GM21619 (cell line): ENCODE results near the gene APLP2.
A peak's percentile ranks its signal among the peaks of the same experiment; 100 is the strongest.
"Not testable (repeated sequence)": the region's sequence is repeated elsewhere in the genome, so short reads cannot be mapped to it uniquely, and the experiment has no call there.

ENCODE experiments used
- ATAC-seq: cut with Tn5 transposase; IDR thresholded peaks from one replicate; pipeline ENCODE4 v1.9.1; 2021; ENCODE audit not compliant: unreplicated experiment

Gene APLP2

GRCh38 chr11:130165601-130166456, 96.1 kb downstream of the APLP2 start:
- no peak for ATAC-seq

- ATAC-seq: peak; percentile 87
Observed at GRCh38 chr11:130166457-130166784, 96.7 kb downstream of the APLP2 start.

- ATAC-seq: no peak
Observed at GRCh38 chr11:130167146-130167545, 97.5 kb downstream of the APLP2 start.

- ATAC-seq: no peak
Observed at GRCh38 chr11:130168105-130168504, 98.4 kb downstream of the APLP2 start.

GRCh38 chr11:130170345-130170744, 100.7 kb downstream of the APLP2 start:
- ATAC-seq: no peak

- ATAC-seq: no peak
Observed at GRCh38 chr11:130171534-130171933, 101.8 kb downstream of the APLP2 start.

- not testable (repeated sequence) for ATAC-seq
Observed at GRCh38 chr11:130172001-130172400, 102.3 kb downstream of the APLP2 start.

GRCh38 chr11:130174642-130175041, 104.9 kb downstream of the APLP2 start:
- ATAC-seq: no peak

- ATAC-seq: no peak
Observed at GRCh38 chr11:130175898-130176297, 106.2 kb downstream of the APLP2 start.

- ATAC-seq: no peak
Observed at GRCh38 chr11:130177782-130178181, 108.1 kb downstream of the APLP2 start.

- no peak for ATAC-seq
Observed at GRCh38 chr11:130178441-130179339, 109.0 kb downstream of the APLP2 start.

- ATAC-seq: no peak
Observed at GRCh38 chr11:130179396-130180306, 110.0 kb downstream of the APLP2 start.

GRCh38 chr11:130180491-130180890, 110.8 kb downstream of the APLP2 start:
- ATAC-seq: peak; percentile 49

GRCh38 chr11:130180896-130181294, 111.2 kb downstream of the APLP2 start:
- no peak for ATAC-seq

- peak; percentile 55 for ATAC-seq
Observed at GRCh38 chr11:130181295-130182272, 111.9 kb downstream of the APLP2 start.

- ATAC-seq: no peak
Observed at GRCh38 chr11:130183878-130184610, 114.3 kb downstream of the APLP2 start.

GRCh38 chr11:130187096-130187495, 117.4 kb downstream of the APLP2 start:
- ATAC-seq: no peak

GRCh38 chr11:130188047-130188446, 118.4 kb downstream of the APLP2 start:
- ATAC-seq: no peak
